HG03342 (cell line): Measurements from ENCODE around the gene SPTAN1.
"Not testable (repeated sequence)": the region's sequence is repeated elsewhere in the genome, so short reads cannot be mapped to it uniquely, and the experiment has no call there.

Experiments
- ATAC-seq: cut with Tn5 transposase; IDR thresholded peaks from one replicate; pipeline ENCODE4 v1.9.1; 2021; ENCODE audit warnings: mild to moderate bottlenecking, moderate library complexity; ENCODE audit not compliant: unreplicated experiment

SPTAN1 gene

GRCh38 chr9:128631636-128632035 lies 79.2 kb downstream of the SPTAN1 start:
- ATAC-seq: no peak

- no peak for ATAC-seq
These were observed 79.7 kb downstream of the SPTAN1 start for GRCh38 chr9:128632066-128632465.

- no peak for ATAC-seq
These were observed 80.1 kb downstream of the SPTAN1 start for GRCh38 chr9:128632486-128632885.

- ATAC-seq: no peak
These were observed 80.7 kb downstream of the SPTAN1 start for GRCh38 chr9:128633057-128633456.

- ATAC-seq: no peak
These were observed 81.2 kb downstream of the SPTAN1 start for GRCh38 chr9:128633601-128634000.

- ATAC-seq: no peak
These were observed 81.7 kb downstream of the SPTAN1 start for GRCh38 chr9:128634111-128634510.

- no peak for ATAC-seq
These were observed 82.4 kb downstream of the SPTAN1 start for GRCh38 chr9:128634651-128635262.

GRCh38 chr9:128635266-128636023 lies 83.1 kb downstream of the SPTAN1 start:
- no peak for ATAC-seq

GRCh38 chr9:128636024-128636390 lies 83.6 kb downstream of the SPTAN1 start:
- ATAC-seq: no peak

- ATAC-seq: no peak
These were observed 84.5 kb downstream of the SPTAN1 start for GRCh38 chr9:128636556-128637530.

GRCh38 chr9:128637656-128638055 lies 85.3 kb downstream of the SPTAN1 start:
- no peak for ATAC-seq

- ATAC-seq: no peak
These were observed 86.2 kb downstream of the SPTAN1 start for GRCh38 chr9:128638580-128638979.

- no peak for ATAC-seq
These were observed 88.2 kb downstream of the SPTAN1 start for GRCh38 chr9:128640603-128641002.

GRCh38 chr9:128642675-128643245 lies 90.4 kb downstream of the SPTAN1 start:
- ATAC-seq: no peak

- ATAC-seq: peak; percentile 58
These were observed 91.3 kb downstream of the SPTAN1 start for GRCh38 chr9:128643519-128644300.

GRCh38 chr9:128648206-128648605 lies 95.8 kb downstream of the SPTAN1 start:
- not testable (repeated sequence) for ATAC-seq

- ATAC-seq: no peak
These were observed 99.4 kb downstream of the SPTAN1 start for GRCh38 chr9:128651798-128652197.

GRCh38 chr9:128653908-128654307 lies 101.5 kb downstream of the SPTAN1 start:
- ATAC-seq: no peak

GRCh38 chr9:128654481-128654880 lies 102.1 kb downstream of the SPTAN1 start:
- ATAC-seq: no peak
